A673 (cell line): Measurements from ENCODE around the gene EXT2. TPM values are rescaled to one million over a fixed set of nuclear protein-coding genes. Genes with fewer than 3 reads are reported as not detected.

Experiments
- BruUV-seq: library from RNA; stranded (reverse); fragments of 400-500 nt; replicated peaks from 2 replicates; lab custom pipeline; 2021; lab: Mats Ljungman, UMichigan
- CTCF ChIA-PET: fragments of 300-600 bp; sonication (Branson Sonifier 250); formaldehyde crosslinking; loops from one replicate; lab custom pipeline; 2022; ENCODE audit warnings: antibody characterized with exemption; lab: Charles Lee
- POLR2A ChIA-PET: fragments of 300-600 bp; sonication (Branson Sonifier 250); formaldehyde crosslinking; loops from one replicate; lab custom pipeline; 2022; ENCODE audit warnings: antibody characterized with exemption; ENCODE audit not compliant: low non-redundant PET; lab: Charles Lee
- DNase-seq: peaks from one replicate; pipeline ENCODE4 v3.0.0-alpha.2; 2015; ENCODE audit warnings: low spot score
- H3K27ac ChIP-seq: fragments of 200-600 bp; sonication (generic); 2 replicates; pipeline ENCODE4 v1.5.1; 2016; ENCODE audit warnings: mixed run types, low read depth, mild to moderate bottlenecking, mixed read lengths, antibody characterized with exemption, low read length; ENCODE audit not compliant: poor library complexity, severe bottlenecking
- H3K27me3 ChIP-seq: fragments of 200-600 bp; sonication (generic); replicated peaks from 2 replicates; pipeline ENCODE4 v1.6.1; 2017; ENCODE audit warnings: mixed run types, low read depth, mild to moderate bottlenecking, mixed read lengths, antibody characterized with exemption, low read length; ENCODE audit not compliant: insufficient read depth, poor library complexity
- H3K36me3 ChIP-seq: fragments of 200-600 bp; sonication (generic); 2 replicates; pipeline ENCODE4 v1.6.1; 2016; ENCODE audit warnings: mixed run types, mild to moderate bottlenecking, mixed read lengths, antibody characterized with exemption, low read length; ENCODE audit not compliant: insufficient read depth, poor library complexity, severe bottlenecking
- H3K4me1 ChIP-seq: fragments of 200-600 bp; sonication (generic); 2 replicates; pipeline ENCODE4 v1.6.1; 2017; ENCODE audit warnings: mixed run types, mild to moderate bottlenecking, mixed read lengths, antibody characterized with exemption, low read length; ENCODE audit not compliant: insufficient read depth, poor library complexity, severe bottlenecking
- H3K4me3 ChIP-seq: fragments of 200-600 bp; sonication (generic); 2 replicates; pipeline ENCODE4 v1.5.1; 2016; ENCODE audit warnings: low read depth, mixed run types, mild to moderate bottlenecking, mixed read lengths, low read length; ENCODE audit not compliant: poor library complexity, severe bottlenecking
- H3K9me3 ChIP-seq: fragments of 200-600 bp; sonication (generic); 2 replicates; pipeline ENCODE4 v1.6.1; 2016; ENCODE audit warnings: mixed run types, low read depth, mild to moderate bottlenecking, mixed read lengths, antibody characterized with exemption, low read length; ENCODE audit not compliant: poor library complexity, severe bottlenecking
- EZH2 ChIP-seq: fragments of 200-600 bp; sonication (generic); IDR thresholded peaks from 2 replicates; pipeline ENCODE4 v1.6.1; 2017; ENCODE audit warnings: borderline replicate concordance, low read depth, mild to moderate bottlenecking, mixed read lengths, antibody characterized with exemption, low read length; ENCODE audit not compliant: poor library complexity, severe bottlenecking
- intact Hi-C: fragments of 100-400 bp; cut with micrococcal nuclease; formaldehyde crosslinking; loops from one replicate; pipeline ENCODE4 v1.10.0; 2022; ENCODE audit not compliant: unreplicated experiment
- total RNA-seq: library from RNA; stranded (reverse); gene quantifications from 2 replicates; pipeline ENCODE4 v1.2.3, GENCODE V29; 2021
- TF ChIP-seq, protein P1 (sequence below): fragments of 300-800, 200-600 bp; sonication (generic); conservative IDR thresholded peaks from 2 replicates; pipeline ENCODE4 v1.5.1; 2017; ENCODE audit warnings: low read depth, mild to moderate bottlenecking, antibody characterized with exemption, low read length, moderate library complexity, mixed read lengths

The EXT2 gene
- total RNA-seq, 1 experiment from 2014 or later = 123 TPM

DNA sequence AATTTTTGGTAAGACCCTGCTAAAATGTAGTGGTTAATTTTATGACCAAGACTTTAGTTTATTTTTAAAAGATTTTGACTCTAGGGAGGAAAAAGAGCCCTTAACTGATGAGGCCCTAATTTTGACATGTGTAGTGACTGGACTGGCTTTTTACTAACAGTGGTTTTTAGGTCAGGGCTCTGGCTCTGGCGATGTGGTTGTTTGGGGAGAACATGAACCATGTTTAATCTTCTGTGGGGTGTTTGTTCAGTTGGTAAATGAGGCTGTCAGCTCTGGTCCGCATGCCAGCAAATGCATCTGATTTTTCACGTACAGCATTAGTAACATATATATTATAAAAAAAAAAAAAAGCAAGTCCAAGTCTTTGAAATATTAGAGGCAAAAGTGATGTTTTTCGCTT is 104.3 kb downstream of the EXT2 start:
- no peak overlapping the region for H3K4me3 ChIP-seq
- peaks cover 8% of the 10 kb centered on the region for H3K36me3 ChIP-seq
- ChIA-PET POLR2A (no interaction called here), CTCF (no interaction called here)
- H3K9me3 ChIP-seq = peaks cover 11% of the 10 kb centered on the region
- no peak for DNase-seq
- BruUV-seq = no TSS peak
- H3K27me3 ChIP-seq = no peaks in the 10 kb centered on the region
- intact Hi-C loops = no loop called here
- H3K27ac ChIP-seq = no peak overlapping the region
- TF ChIP-seq, protein P1, sequence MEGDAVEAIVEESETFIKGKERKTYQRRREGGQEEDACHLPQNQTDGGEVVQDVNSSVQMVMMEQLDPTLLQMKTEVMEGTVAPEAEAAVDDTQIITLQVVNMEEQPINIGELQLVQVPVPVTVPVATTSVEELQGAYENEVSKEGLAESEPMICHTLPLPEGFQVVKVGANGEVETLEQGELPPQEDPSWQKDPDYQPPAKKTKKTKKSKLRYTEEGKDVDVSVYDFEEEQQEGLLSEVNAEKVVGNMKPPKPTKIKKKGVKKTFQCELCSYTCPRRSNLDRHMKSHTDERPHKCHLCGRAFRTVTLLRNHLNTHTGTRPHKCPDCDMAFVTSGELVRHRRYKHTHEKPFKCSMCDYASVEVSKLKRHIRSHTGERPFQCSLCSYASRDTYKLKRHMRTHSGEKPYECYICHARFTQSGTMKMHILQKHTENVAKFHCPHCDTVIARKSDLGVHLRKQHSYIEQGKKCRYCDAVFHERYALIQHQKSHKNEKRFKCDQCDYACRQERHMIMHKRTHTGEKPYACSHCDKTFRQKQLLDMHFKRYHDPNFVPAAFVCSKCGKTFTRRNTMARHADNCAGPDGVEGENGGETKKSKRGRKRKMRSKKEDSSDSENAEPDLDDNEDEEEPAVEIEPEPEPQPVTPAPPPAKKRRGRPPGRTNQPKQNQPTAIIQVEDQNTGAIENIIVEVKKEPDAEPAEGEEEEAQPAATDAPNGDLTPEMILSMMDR = no peak
- no peak for TF ChIP-seq EZH2
- H3K4me1 ChIP-seq = peaks cover 17% of the 10 kb centered on the region

GRCh38 chr11:44203270-44204043 is 108.0 kb downstream of the EXT2 start:
- no peak overlapping the region for H3K4me3 ChIP-seq
- POLR2A ChIA-PET = no interaction called here
- TF ChIP-seq, protein P1 = no peak
- TF ChIP-seq EZH2 = no peak
- H3K36me3 ChIP-seq = peaks cover 8% of the 10 kb centered on the region
- H3K9me3 ChIP-seq = no peaks in the 10 kb centered on the region
- no peak overlapping the region for H3K27ac ChIP-seq
- CTCF ChIA-PET = no interaction called here
- intact Hi-C loops = no loop called here
- H3K4me1 ChIP-seq = peaks cover 13% of the 10 kb centered on the region
- H3K27me3 ChIP-seq = no peaks in the 10 kb centered on the region
- BruUV-seq = no TSS peak
- DNase-seq = no peak

DNA sequence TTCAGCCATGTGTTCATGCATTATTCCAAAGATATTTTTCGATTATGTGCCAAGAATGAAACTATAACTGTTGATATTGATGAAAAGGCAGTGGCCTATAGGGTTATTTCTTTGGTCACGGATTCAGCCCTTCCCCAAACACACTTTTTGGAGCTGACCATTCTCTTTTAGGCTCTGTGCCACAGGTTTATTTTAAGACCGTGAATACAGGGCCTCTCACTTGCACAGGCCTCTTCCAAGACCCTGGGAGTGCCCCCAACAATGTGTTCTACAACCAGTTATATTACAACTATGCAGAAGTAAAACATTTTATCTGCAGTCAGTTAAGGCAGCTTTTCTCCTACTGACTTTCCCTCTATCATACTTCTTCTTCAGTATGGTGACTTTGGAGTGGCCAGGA is 109.9 kb downstream of the EXT2 start:
- CTCF ChIA-PET = no interaction called here
- no peaks in the 10 kb centered on the region for H3K4me1 ChIP-seq
- intact Hi-C loops = no loop called here
- no peaks in the 10 kb centered on the region for H3K9me3 ChIP-seq
- peaks cover 8% of the 10 kb centered on the region for H3K36me3 ChIP-seq
- no peak for DNase-seq
- no TSS peak for BruUV-seq
- no peak overlapping the region for H3K27ac ChIP-seq
- H3K4me3 ChIP-seq = no peak overlapping the region
- TF ChIP-seq, protein P1 = no peak
- TF ChIP-seq EZH2 = no peak
- H3K27me3 ChIP-seq = no peaks in the 10 kb centered on the region
- POLR2A ChIA-PET = no interaction called here
